ENCODE results near the gene C1QTNF9B.
"Not testable (repeated sequence)": the region's sequence is repeated elsewhere in the genome, so short reads cannot be mapped to it uniquely, and the experiment has no call there.

Gene C1QTNF9B

GRCh38 chr13:23899555-23899954 lies 2.3 kb upstream of the C1QTNF9B start:
- Histone ChIP-seq H3K9me3 (ENCODE audit: control insufficient read depth in 5 of 5, low read length in 5 of 5) (no peaks in the 10 kb centered on the region), H3K9ac (ENCODE audit: low read length in 5 of 5) (no peak overlapping the region), H3K27ac (ENCODE audit: low read depth, low read length) (no peak overlapping the region), H3K4me3 (ENCODE audit: low read depth in 1 of 5, low read length in 5 of 5) (no peak overlapping the region), H3K27me3 (ENCODE audit: control insufficient read depth in 5 of 5, insufficient read depth in 4 of 5, low read length in 5 of 5) (peaks cover 12 to 26% (median 14%) of the 10 kb centered on the region in 5 donors), H3K4me1 (ENCODE audit: control insufficient read depth in 5 of 5, insufficient read depth in 5 of 5, low read length in 5 of 5) (peaks cover 0 to 12% (median 10%) of the 10 kb centered on the region in 5 donors), H3K36me3 (ENCODE audit: control insufficient read depth in 5 of 5, insufficient read depth in 5 of 5, low read length in 5 of 5) (no peaks in the 10 kb centered on the region)

GRCh38 chr13:23898101-23898500 lies 799 bp upstream of the C1QTNF9B start:
- Histone ChIP-seq H3K4me1 (ENCODE audit: control insufficient read depth in 5 of 5, insufficient read depth in 5 of 5, low read length in 5 of 5) (peaks cover 0 to 7% (median 2%) of the 10 kb centered on the region in 5 donors), H3K36me3 (ENCODE audit: control insufficient read depth in 5 of 5, insufficient read depth in 5 of 5, low read length in 5 of 5) (no peaks in the 10 kb centered on the region), H3K9ac (ENCODE audit: low read length in 5 of 5) (no peak overlapping the region), H3K27me3 (ENCODE audit: control insufficient read depth in 5 of 5, insufficient read depth in 4 of 5, low read length in 5 of 5) (peaks cover 2 to 15% (median 9%) of the 10 kb centered on the region in 5 donors), H3K4me3 (ENCODE audit: low read depth in 1 of 5, low read length in 5 of 5) (no peak overlapping the region), H3K9me3 (ENCODE audit: control insufficient read depth in 5 of 5, low read length in 5 of 5) (no peaks in the 10 kb centered on the region), H3K27ac (ENCODE audit: low read depth, low read length) (no peak overlapping the region)

GRCh38 chr13:23894746-23895145 lies 2.6 kb downstream of the C1QTNF9B start:
- not testable (repeated sequence) for H3K4me1 ChIP-seq (ENCODE audit: control insufficient read depth in 5 of 5, insufficient read depth in 5 of 5, low read length in 5 of 5); H3K36me3 ChIP-seq (ENCODE audit: control insufficient read depth in 5 of 5, insufficient read depth in 5 of 5, low read length in 5 of 5); H3K4me3 ChIP-seq (ENCODE audit: low read depth in 1 of 5, low read length in 5 of 5); H3K9me3 ChIP-seq (ENCODE audit: control insufficient read depth in 5 of 5, low read length in 5 of 5); H3K27me3 ChIP-seq (ENCODE audit: control insufficient read depth in 5 of 5, insufficient read depth in 4 of 5, low read length in 5 of 5); H3K9ac ChIP-seq (ENCODE audit: low read length in 5 of 5); H3K27ac ChIP-seq (ENCODE audit: low read depth, low read length)

- H3K27ac ChIP-seq (ENCODE audit: low read depth, low read length); H3K4me1 ChIP-seq (ENCODE audit: control insufficient read depth in 5 of 5, insufficient read depth in 5 of 5, low read length in 5 of 5); H3K9ac ChIP-seq (ENCODE audit: low read length in 5 of 5); H3K4me3 ChIP-seq (ENCODE audit: low read depth in 1 of 5, low read length in 5 of 5); H3K36me3 ChIP-seq (ENCODE audit: control insufficient read depth in 5 of 5, insufficient read depth in 5 of 5, low read length in 5 of 5); H3K27me3 ChIP-seq (ENCODE audit: control insufficient read depth in 5 of 5, insufficient read depth in 4 of 5, low read length in 5 of 5); H3K9me3 ChIP-seq (ENCODE audit: control insufficient read depth in 5 of 5, low read length in 5 of 5): not testable (repeated sequence)
Observed at GRCh38 chr13:23893791-23894190, 3.5 kb downstream of the C1QTNF9B start.

- Histone ChIP-seq H3K4me1 (ENCODE audit: control insufficient read depth in 5 of 5, insufficient read depth in 5 of 5, low read length in 5 of 5) (peaks cover 5 to 21% (median 18%) of the 10 kb centered on the region in 5 donors), H3K9ac (ENCODE audit: low read length in 5 of 5) (peak overlapping the region in 4 of 5 donors; percentile 28 to 97 (median 88)), H3K4me3 (ENCODE audit: low read depth in 1 of 5, low read length in 5 of 5) (peak overlapping the region; percentile 41 to 98 (median 94)), H3K36me3 (ENCODE audit: control insufficient read depth in 5 of 5, insufficient read depth in 5 of 5, low read length in 5 of 5) (peaks cover under 1 to 2% (median 2%) of the 10 kb centered on the region in 5 donors), H3K27ac (ENCODE audit: low read depth, low read length) (no peak overlapping the region), H3K9me3 (ENCODE audit: control insufficient read depth in 5 of 5, low read length in 5 of 5) (no peaks in the 10 kb centered on the region), H3K27me3 (ENCODE audit: control insufficient read depth in 5 of 5, insufficient read depth in 4 of 5, low read length in 5 of 5) (no peaks in the 10 kb centered on the region)
Observed at GRCh38 chr13:23889615-23890607, 7.4 kb downstream of the C1QTNF9B start.

GRCh38 chr13:23888658-23889614 lies 8.4 kb downstream of the C1QTNF9B start, which contains the start of gene MIPEP:
Gene MIPEP, minus strand, starts transcription at chr13:23889400. Its CDS starts 80 bp downstream, at chr13:23889320.
- peak within 1 kb of the TSS; percentile 28 to 97 (median 86) for H3K9ac ChIP-seq (ENCODE audit: low read length in 5 of 5)
- peak within 1 kb of the TSS; percentile 90 to 98 (median 94) for H3K4me3 ChIP-seq (ENCODE audit: low read depth in 1 of 5, low read length in 5 of 5)
- no peaks in the 10 kb centered on the region for H3K27me3 ChIP-seq (ENCODE audit: control insufficient read depth in 5 of 5, insufficient read depth in 4 of 5, low read length in 5 of 5)
- H3K27ac ChIP-seq (ENCODE audit: low read depth, low read length) = peak within 1 kb of the TSS; percentile 84
- H3K4me1 ChIP-seq (ENCODE audit: control insufficient read depth in 5 of 5, insufficient read depth in 5 of 5, low read length in 5 of 5) = peaks cover 5 to 21% (median 18%) of the 10 kb centered on the region in 5 donors
- H3K9me3 ChIP-seq (ENCODE audit: control insufficient read depth in 5 of 5, low read length in 5 of 5) = no peaks in the 10 kb centered on the region
- peaks cover 7 to 8% (median 8%) of the 10 kb centered on the region in 5 donors for H3K36me3 ChIP-seq (ENCODE audit: control insufficient read depth in 5 of 5, insufficient read depth in 5 of 5, low read length in 5 of 5)

DNA sequence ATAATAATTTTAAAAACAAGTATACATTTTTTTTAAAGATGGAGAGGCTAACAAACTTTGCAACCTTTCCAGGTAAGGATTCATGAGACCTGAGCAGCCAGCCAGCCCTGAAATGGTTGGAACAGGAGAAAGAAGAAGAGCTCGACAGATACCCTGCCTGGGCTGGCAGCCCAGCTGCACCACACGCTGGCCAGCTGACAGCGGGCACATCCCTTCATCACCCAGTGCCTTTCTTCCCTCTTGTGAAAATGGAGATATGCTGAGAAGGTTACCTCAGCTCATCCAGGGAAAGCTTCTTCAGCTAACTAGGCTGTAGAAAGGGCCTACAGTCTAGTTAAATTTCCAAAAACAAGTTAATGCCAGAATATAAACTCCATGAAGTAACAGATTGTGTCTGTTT lies 12.9 kb downstream of the C1QTNF9B start:
- H3K27me3 ChIP-seq (ENCODE audit: control insufficient read depth in 5 of 5, insufficient read depth in 4 of 5, low read length in 5 of 5); H3K4me3 ChIP-seq (ENCODE audit: low read depth in 1 of 5, low read length in 5 of 5); H3K9ac ChIP-seq (ENCODE audit: low read length in 5 of 5); H3K27ac ChIP-seq (ENCODE audit: low read depth, low read length); H3K9me3 ChIP-seq (ENCODE audit: control insufficient read depth in 5 of 5, low read length in 5 of 5): not testable (repeated sequence)
- peaks cover 8 to 16% (median 12%) of the 10 kb centered on the region in 5 donors for H3K36me3 ChIP-seq (ENCODE audit: control insufficient read depth in 5 of 5, insufficient read depth in 5 of 5, low read length in 5 of 5)
- H3K4me1 ChIP-seq (ENCODE audit: control insufficient read depth in 5 of 5, insufficient read depth in 5 of 5, low read length in 5 of 5) = peaks cover 5 to 14% (median 12%) of the 10 kb centered on the region in 5 donors

GRCh38 chr13:23883255-23883654 lies 14.0 kb downstream of the C1QTNF9B start:
- Histone ChIP-seq H3K9me3 (ENCODE audit: control insufficient read depth in 5 of 5, low read length in 5 of 5) (no peaks in the 10 kb centered on the region), H3K36me3 (ENCODE audit: control insufficient read depth in 5 of 5, insufficient read depth in 5 of 5, low read length in 5 of 5) (peaks cover 15 to 24% (median 17%) of the 10 kb centered on the region in 5 donors), H3K9ac (ENCODE audit: low read length in 5 of 5) (no peak overlapping the region), H3K4me3 (ENCODE audit: low read depth in 1 of 5, low read length in 5 of 5) (no peak overlapping the region), H3K27ac (ENCODE audit: low read depth, low read length) (no peak overlapping the region), H3K4me1 (ENCODE audit: control insufficient read depth in 5 of 5, insufficient read depth in 5 of 5, low read length in 5 of 5) (peaks cover 3 to 6% (median 6%) of the 10 kb centered on the region in 5 donors), H3K27me3 (ENCODE audit: control insufficient read depth in 5 of 5, insufficient read depth in 4 of 5, low read length in 5 of 5) (no peaks in the 10 kb centered on the region)

DNA sequence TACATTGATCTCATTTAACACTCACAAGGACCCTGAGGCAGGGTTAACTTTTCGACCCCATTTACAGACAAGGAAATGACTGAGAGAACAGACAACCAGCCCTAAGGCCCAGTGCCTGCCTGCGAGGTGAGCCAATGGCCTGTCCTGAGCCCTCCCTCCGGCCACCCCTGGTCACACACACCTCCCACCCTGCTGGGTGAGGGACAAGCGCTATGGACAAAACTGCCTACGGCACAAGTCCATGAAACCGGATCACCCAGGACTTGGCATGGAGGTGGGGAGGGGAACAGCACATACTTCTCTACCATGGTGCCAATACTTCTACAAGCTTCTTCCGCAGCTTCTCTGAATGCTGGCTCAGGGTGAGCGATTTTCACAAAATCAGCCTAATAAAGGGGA lies 15.9 kb downstream of the C1QTNF9B start:
- H3K27ac ChIP-seq (ENCODE audit: low read depth, low read length); H3K4me3 ChIP-seq (ENCODE audit: low read depth in 1 of 5, low read length in 5 of 5); H3K9me3 ChIP-seq (ENCODE audit: control insufficient read depth in 5 of 5, low read length in 5 of 5); H3K27me3 ChIP-seq (ENCODE audit: control insufficient read depth in 5 of 5, insufficient read depth in 4 of 5, low read length in 5 of 5); H3K4me1 ChIP-seq (ENCODE audit: control insufficient read depth in 5 of 5, insufficient read depth in 5 of 5, low read length in 5 of 5); H3K9ac ChIP-seq (ENCODE audit: low read length in 5 of 5): not testable (repeated sequence)
- peaks cover 17 to 33% (median 20%) of the 10 kb centered on the region in 5 donors for H3K36me3 ChIP-seq (ENCODE audit: control insufficient read depth in 5 of 5, insufficient read depth in 5 of 5, low read length in 5 of 5)

Measured in subcutaneous abdominal adipose tissue (tissue), 5 donors.